Naive thymus-derived CD8-positive, alpha-beta T cell (primary cell): Measurements from ENCODE around the gene RNF213. TPM values are rescaled to one million over a fixed set of nuclear protein-coding genes. Genes with fewer than 3 reads are reported as not detected.

ENCODE experiments used
- ATAC-seq, 2 donors: fragments of 150-1000 bp; cut with Tn5 transposase in 1 of 2; sonication (Bioruptor Pico), chemical (Tn5 transposase) in 1 of 2; 1 replicate in 1 of 2; 2 replicates in 1 of 2; pipeline ENCODE4 v1.10.0; 2021; ENCODE audit warnings: mild to moderate bottlenecking in 2 of 2, moderate library complexity in 2 of 2
- POLR2A ChIA-PET: fragments of 350-600 bp; sonication (Branson Sonifier 250); formaldehyde crosslinking; loops from one replicate; lab custom pipeline; 2021; ENCODE audit warnings: antibody characterized with exemption; lab: Charles Lee
- DNase-seq, 10 donors: peaks; one replicate each; pipeline versions ENCODE4 v3.0.0 to v3.0.0-alpha.2; 2020 to 2022
- H3K27ac Mint-ChIP-seq, 10 donors: one replicate each; pipeline ENCODE4 v1.8.0; 2020 to 2022; ENCODE audit warnings: mild to moderate bottlenecking in 10 of 10, mixed read lengths in 10 of 10, moderate library complexity in 4 of 10, inconsistent platforms in 1 of 10
- H3K27me3 Mint-ChIP-seq, 5 donors: one replicate each; pipeline ENCODE4 v1.8.0; 2021 to 2022; ENCODE audit warnings: mixed read lengths in 5 of 5
- H3K36me3 Mint-ChIP-seq, 3 donors: one replicate each; pipeline ENCODE4 v1.8.0; 2020 to 2022; ENCODE audit warnings: mixed read lengths in 3 of 3, mild to moderate bottlenecking in 2 of 3, inconsistent platforms in 1 of 3
- H3K4me1 Mint-ChIP-seq, 4 donors: one replicate each; pipeline ENCODE4 v1.8.0; 2021 to 2022; ENCODE audit warnings: mixed read lengths in 4 of 4
- H3K4me3 Mint-ChIP-seq, 10 donors: one replicate each; pipeline ENCODE4 v1.8.0; 2020 to 2022; ENCODE audit warnings: mild to moderate bottlenecking in 10 of 10, mixed read lengths in 10 of 10, moderate library complexity in 6 of 10, inconsistent platforms in 1 of 10
- H3K9me3 Mint-ChIP-seq, 9 donors: one replicate each; pipeline ENCODE4 v1.8.0; 2020 to 2022; ENCODE audit warnings: mixed read lengths in 9 of 9, mild to moderate bottlenecking in 3 of 9, inconsistent platforms in 1 of 9, moderate library complexity in 1 of 9
- polyA plus RNA-seq, 3 donors: library from polyadenylated mRNA; unstranded; fragments of 300-500 nt; fragmentation: Illumina TruSeq; gene quantifications; one replicate each; pipeline ENCODE4 v1.2.3, GENCODE V29; 2021
- total RNA-seq, 8 experiments: library from RNA in 2 of 8; stranded (reverse) in 2 of 8; gene quantifications; one replicate each; pipeline ENCODE4 v1.2.3 and lab custom pipeline; 2021 to 2026

Gene RNF213
- total and polyA plus RNA-seq, 5 experiments from 2014 or later: 27.1 to 328 (median 52.2) TPM

DNA sequence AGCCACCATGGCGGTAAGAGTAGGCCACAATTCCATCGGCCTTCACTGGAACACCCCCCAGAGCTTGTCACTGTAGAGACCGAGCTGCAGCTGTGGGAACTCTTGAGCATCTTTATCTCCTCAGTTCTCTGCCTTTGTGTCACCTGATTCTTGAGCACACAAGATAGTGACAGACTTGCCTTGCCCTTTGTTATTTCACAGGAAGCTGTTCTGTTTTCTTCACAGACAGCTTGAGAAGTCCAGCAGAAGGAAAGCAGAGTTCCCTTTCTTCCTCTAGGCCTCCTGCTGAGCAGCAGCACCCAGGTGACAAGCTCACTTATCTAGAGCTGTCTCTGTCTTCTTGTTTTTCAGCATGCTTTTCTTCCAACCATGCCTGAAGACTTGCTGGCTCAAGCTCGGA, 115.9 kb downstream of the RNF213 start:
- Mint-ChIP-seq H3K36me3 (peaks cover 0 to 100% (median 46%) of the 10 kb centered on the region in 3 donors), H3K27me3 (no peaks in the 10 kb centered on the region), H3K27ac (peak overlapping the region in 1 of 10 donors; percentile 44), H3K4me3 (no peak overlapping the region), H3K4me1 (peaks cover 0 to 2% (median 0%) of the 10 kb centered on the region in 4 donors), H3K9me3 (no peaks in the 10 kb centered on the region)
- DNase-seq: no peak
- ATAC-seq: no peak
- POLR2A ChIA-PET: no interaction called here

DNA sequence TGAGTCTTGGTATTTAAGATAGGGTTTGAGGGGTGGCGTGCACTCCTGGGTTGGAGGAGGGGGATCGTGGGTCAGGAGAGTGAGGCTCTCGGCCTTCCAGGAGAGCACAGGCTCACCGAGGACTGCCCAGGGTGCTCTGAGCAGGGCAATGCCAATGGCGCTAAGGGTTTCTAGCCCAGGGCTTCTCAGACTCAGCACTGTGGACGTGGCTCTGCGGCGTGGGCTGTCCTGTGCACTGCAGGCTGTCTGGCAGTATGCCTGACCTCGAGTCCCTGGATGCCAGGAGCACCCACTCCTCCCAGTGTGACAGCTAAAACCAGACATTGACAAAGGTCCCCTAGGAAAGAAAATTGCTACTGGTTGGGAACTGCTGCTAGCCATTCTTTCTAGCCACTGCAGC, 117.1 kb downstream of the RNF213 start:
- H3K9me3 Mint-ChIP-seq: no peaks in the 10 kb centered on the region
- ATAC-seq (no peak), DNase-seq (no peak)
- H3K36me3 Mint-ChIP-seq: peaks cover 0 to 99% (median 52%) of the 10 kb centered on the region in 3 donors
- POLR2A ChIA-PET: interaction anchor here (0.7 to 1.1 kb wide), 2 partner anchors 19 to 177 kb away, joined by 3 read pairs; no protein-coding TSS in a partner anchor
- H3K4me1 Mint-ChIP-seq: peaks cover 0 to 2% (median 0%) of the 10 kb centered on the region in 4 donors
- no peaks in the 10 kb centered on the region for H3K27me3 Mint-ChIP-seq
- H3K27ac Mint-ChIP-seq: peak overlapping the region in 4 of 10 donors; percentile 52 to 75 (median 65)
- H3K4me3 Mint-ChIP-seq: no peak overlapping the region

DNA sequence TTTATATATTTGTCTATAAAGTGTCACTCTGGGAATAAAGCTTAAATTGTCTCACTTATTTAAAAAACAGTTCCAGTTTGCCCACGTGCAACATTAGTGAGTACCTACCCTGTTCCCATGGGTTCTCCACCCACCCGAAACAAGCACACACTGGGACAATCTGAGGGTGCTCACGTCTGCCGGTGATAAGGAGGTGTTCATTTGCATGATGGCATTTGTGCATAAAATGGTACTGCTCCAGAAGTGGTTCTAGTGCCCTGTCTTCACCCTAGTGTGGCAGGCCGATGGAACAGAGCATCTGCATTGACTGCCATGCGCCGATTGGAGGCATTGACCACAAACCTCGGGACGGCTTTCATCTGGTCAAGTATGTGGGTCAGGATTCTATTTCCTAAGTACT, 118.7 kb downstream of the RNF213 start:
- POLR2A ChIA-PET: no interaction called here
- Mint-ChIP-seq H3K36me3 (peaks cover 0 to 99% (median 55%) of the 10 kb centered on the region in 3 donors), H3K4me3 (no peak overlapping the region), H3K9me3 (no peaks in the 10 kb centered on the region), H3K27me3 (no peaks in the 10 kb centered on the region), H3K4me1 (peaks cover 0 to 6% (median 2%) of the 10 kb centered on the region in 4 donors), H3K27ac (peak overlapping the region in 5 of 10 donors; percentile 23 to 74 (median 56))
- DNase-seq (no peak), ATAC-seq (no peak)

DNA sequence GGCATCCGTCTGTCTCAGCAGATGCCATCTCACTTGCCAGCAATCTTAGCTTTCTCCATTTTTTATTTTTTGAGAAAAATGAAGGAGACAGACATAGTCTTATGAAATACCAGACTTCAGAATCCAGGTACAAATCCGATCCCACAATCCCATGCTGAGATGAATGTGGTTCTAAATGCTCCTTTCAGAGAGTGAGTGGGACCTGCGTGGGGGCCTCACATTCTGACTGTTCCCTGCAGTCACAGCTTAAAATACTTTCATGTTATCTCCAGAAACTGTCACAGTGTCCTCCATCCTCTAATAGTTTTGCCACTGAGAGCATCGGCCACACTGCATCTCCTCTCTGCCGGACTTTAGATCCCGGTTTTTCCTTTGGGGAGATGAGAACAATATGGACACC, 119.4 kb downstream of the RNF213 start:
- no peaks in the 10 kb centered on the region for H3K9me3 Mint-ChIP-seq
- H3K27ac Mint-ChIP-seq: peak overlapping the region in 1 of 10 donors; percentile 56

DNA sequence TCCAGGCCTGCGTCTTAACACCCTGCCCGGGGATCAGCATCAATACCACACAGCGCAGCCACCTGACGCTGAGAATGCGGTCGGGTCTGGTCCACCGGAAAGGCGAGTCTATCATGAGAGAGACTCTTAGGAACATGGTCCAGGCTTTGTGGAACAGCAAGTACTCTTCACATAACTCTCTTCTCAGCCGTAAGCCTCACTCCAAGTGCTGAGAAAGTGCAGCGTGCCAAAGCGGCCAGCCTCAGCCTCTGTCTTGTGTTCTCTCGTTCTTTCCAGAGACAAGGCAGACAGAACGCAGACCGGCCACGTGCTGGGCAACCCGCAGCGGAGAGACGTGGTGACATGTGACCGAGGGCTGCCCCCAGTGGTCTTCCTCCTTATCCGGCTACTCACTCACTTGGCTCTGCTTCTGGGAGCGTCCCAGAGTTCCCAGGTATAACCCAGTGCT, 119.9 kb downstream of the RNF213 start:
- H3K27me3 Mint-ChIP-seq: no peaks in the 10 kb centered on the region
- no peaks in the 10 kb centered on the region for H3K9me3 Mint-ChIP-seq
- no peak overlapping the region for H3K27ac Mint-ChIP-seq
- DNase-seq (no peak), ATAC-seq (no peak)
- POLR2A ChIA-PET: no interaction called here
- peaks cover 0 to 7% (median 2%) of the 10 kb centered on the region in 4 donors for H3K4me1 Mint-ChIP-seq
- H3K4me3 Mint-ChIP-seq: no peak overlapping the region
- peaks cover 0 to 99% (median 49%) of the 10 kb centered on the region in 3 donors for H3K36me3 Mint-ChIP-seq

More for the DNA sequence above, 119.4 kb downstream of the RNF213 start:
- ATAC-seq (no peak), DNase-seq (no peak)
- POLR2A ChIA-PET: no interaction called here
- peaks cover 0 to 99% (median 52%) of the 10 kb centered on the region in 3 donors for H3K36me3 Mint-ChIP-seq
- H3K27me3 Mint-ChIP-seq: no peaks in the 10 kb centered on the region
- H3K4me3 Mint-ChIP-seq: no peak overlapping the region
- H3K4me1 Mint-ChIP-seq: peaks cover 0 to 7% (median 2%) of the 10 kb centered on the region in 4 donors

DNA sequence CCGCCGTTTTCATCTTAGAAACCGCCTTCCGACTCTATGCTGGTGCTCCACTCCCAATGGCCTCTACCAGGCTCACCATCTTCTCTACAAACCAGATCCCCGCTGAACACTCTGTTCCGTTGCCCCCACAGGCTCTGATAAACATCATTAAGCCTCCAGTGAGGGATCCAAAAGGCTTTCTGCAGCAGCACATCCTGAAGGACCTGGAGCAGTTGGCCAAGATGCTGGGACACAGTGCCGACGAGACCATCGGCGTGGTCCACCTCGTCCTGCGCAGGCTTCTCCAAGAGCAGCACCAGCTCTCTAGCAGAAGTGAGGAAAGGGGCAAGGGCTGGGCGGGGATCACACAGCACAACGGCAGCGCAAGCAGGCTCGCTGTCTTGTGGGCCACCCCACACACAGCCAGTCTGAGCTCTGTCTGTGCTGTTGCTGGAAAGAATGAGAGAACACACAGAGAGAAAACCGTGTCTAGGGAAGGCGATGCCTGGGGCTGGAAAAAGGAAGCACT, 120.8 kb downstream of the RNF213 start:
- Mint-ChIP-seq H3K27ac (peak overlapping the region in 4 of 10 donors; percentile 1 to 79 (median 52)), H3K4me3 (peak overlapping the region in 1 of 10 donors; percentile 4), H3K9me3 (no peaks in the 10 kb centered on the region), H3K27me3 (no peaks in the 10 kb centered on the region), H3K36me3 (peaks cover 0 to 99% (median 54%) of the 10 kb centered on the region in 3 donors), H3K4me1 (peaks cover 0 to 7% (median 2%) of the 10 kb centered on the region in 4 donors)
- POLR2A ChIA-PET: interaction anchor here (0.6 kb wide), 1 partner anchor 104 kb away, joined by 3 read pairs; no protein-coding TSS in a partner anchor
- no peak for DNase-seq
- ATAC-seq: no peak

DNA sequence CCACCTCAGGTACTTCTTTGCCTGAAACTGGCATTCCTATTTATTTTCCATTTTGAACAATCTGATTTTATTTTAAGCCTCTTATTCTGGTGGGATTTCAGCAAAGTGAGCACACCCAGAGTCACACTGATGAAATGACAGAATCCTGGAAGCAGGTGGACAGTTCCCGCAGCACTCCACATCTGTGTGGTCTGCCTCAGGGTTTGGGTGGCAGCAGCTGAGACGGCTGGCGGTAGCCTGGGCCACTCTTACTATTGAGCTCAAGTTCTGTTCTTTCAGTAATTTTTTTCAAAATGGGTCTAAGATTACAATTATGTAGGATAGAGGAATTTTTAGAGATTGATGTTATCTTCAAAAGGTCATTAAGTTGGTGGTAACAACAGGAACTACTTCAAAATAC, 121.8 kb downstream of the RNF213 start:
- POLR2A ChIA-PET: no interaction called here
- Mint-ChIP-seq H3K27ac (peak overlapping the region in 2 of 10 donors; percentile 65 to 82), H3K4me1 (peaks cover 0 to 7% (median 2%) of the 10 kb centered on the region in 4 donors), H3K9me3 (no peaks in the 10 kb centered on the region), H3K36me3 (peaks cover 0 to 99% (median 54%) of the 10 kb centered on the region in 3 donors), H3K4me3 (no peak overlapping the region), H3K27me3 (no peaks in the 10 kb centered on the region)
- DNase-seq (no peak), ATAC-seq (no peak)

DNA sequence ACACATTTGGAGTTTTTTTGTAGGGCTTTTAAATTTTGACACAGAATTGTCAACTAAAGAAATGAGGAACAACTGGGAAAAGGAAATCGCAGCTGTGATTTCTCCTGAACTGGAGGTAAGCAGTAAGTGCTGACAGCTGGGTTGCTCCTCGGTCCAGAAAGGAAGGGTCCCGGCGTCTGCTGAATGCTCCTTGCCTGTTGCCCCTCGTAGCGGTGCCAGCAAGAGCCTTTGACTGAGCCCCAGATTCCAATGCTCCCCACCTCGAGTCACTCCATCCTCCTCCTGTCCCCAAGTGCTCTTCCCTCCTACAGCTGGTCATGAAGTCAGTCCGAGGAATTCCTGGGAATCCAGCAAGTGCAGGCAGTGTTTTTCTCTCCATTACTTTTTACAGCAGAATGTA, 122.3 kb downstream of the RNF213 start:
- peaks cover 0 to 7% (median 2%) of the 10 kb centered on the region in 4 donors for H3K4me1 Mint-ChIP-seq
- DNase-seq (no peak), ATAC-seq (no peak)
- H3K36me3 Mint-ChIP-seq: peaks cover 0 to 99% (median 55%) of the 10 kb centered on the region in 3 donors
- H3K27me3 Mint-ChIP-seq: no peaks in the 10 kb centered on the region
- no peaks in the 10 kb centered on the region for H3K9me3 Mint-ChIP-seq
- no peak overlapping the region for H3K4me3 Mint-ChIP-seq
- POLR2A ChIA-PET: no interaction called here
- peak overlapping the region in 7 of 10 donors; percentile 3 to 88 (median 43) for H3K27ac Mint-ChIP-seq

DNA sequence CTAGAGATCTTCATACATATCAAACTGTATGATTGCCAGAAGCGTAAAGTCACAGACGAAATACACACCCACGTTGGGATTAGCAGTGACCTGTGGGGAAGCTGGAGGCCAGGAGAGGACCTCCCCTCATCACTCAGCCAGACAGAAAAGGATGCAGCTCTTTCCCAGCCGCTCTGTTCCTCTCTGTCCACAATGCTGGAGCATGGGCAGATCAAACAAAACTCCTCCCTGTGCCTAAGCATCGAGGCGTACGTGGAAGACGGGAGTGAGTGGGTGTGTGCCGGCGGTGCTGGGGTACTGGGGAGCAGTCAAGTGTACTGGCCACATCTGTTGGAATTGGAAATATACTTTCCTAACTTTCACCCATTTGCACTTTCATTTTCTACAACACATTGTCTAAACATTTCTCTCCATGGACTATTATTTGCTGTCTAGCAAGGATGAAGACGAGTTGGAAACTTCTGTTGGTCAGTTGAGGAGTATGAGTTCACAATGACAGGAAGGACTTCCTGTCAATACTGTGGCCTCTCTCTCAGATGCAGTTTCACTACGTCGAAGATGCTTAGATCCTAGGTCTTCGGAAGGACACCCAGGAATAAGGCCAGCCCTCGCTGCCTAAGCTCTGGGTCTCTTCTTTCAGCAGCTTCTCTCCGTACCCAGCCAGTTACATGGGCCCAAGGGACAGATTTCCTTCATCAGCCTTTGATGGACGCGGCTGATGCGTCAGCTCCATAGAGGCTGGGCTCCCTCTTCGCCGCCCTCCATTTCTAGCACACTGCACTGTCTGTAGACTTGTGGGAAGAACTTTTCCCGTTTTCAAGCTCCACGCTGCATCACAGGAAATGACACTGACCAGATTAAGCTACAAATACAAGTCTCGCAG, 123.7 kb downstream of the RNF213 start:
- POLR2A ChIA-PET: no interaction called here
- Mint-ChIP-seq H3K4me1 (peaks cover 0 to 7% (median 2%) of the 10 kb centered on the region in 4 donors), H3K27me3 (no peaks in the 10 kb centered on the region), H3K4me3 (peak overlapping the region in 1 of 10 donors; percentile 11), H3K36me3 (peaks cover 0 to 99% (median 51%) of the 10 kb centered on the region in 3 donors), H3K27ac (peak overlapping the region; percentile 37 to 88 (median 74)), H3K9me3 (no peaks in the 10 kb centered on the region)
- no peak for ATAC-seq
- DNase-seq: no peak

DNA sequence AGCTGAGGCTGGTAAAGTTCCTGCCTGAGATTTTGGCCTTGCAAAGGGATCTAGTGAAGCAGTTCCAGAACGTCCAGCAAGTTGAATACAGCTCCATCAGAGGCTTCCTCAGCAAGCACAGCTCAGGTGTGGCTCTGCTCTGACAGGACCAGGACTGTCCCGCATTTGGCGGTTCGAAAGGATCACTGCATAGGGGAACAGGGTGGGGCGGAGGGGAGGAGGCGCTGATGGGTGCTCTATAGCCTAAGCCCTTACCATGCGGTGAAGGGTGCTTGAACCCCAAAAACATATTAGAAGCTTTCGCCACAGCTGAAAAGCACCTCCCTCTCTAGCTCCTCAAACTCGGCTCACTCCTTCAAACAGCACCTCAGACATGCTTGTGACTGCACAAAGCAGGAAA, 124.4 kb downstream of the RNF213 start:
- Mint-ChIP-seq H3K36me3 (peaks cover 0 to 99% (median 52%) of the 10 kb centered on the region in 3 donors), H3K27ac (peak overlapping the region in 6 of 10 donors; percentile 16 to 80 (median 67)), H3K9me3 (no peaks in the 10 kb centered on the region), H3K4me3 (peak overlapping the region in 1 of 10 donors; percentile 58), H3K4me1 (peaks cover 0 to 7% (median 2%) of the 10 kb centered on the region in 4 donors), H3K27me3 (no peaks in the 10 kb centered on the region)
- ATAC-seq: peak in 1 of 2 donors; percentile 19
- POLR2A ChIA-PET: no interaction called here
- DNase-seq: no peak

DNA sequence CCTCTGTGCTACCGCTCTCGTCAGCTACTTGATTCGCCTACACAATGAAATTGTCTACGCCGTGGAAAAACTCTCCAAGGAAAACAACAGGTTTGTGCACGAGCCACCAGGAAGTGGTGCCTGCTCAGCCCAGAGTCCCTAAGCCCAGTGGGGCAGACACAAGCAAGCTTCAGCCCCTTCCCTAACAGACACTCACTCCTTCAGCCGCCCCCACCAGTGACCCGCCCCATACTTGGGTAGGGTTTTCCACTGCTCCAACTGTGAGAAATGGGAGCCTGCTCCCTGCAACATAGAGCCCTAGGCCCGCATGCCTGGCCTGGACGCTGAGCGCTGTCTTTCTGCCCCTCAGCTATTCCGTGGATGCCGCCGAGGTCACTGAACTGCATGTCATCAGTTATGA, 125.7 kb downstream of the RNF213 start:
- Mint-ChIP-seq H3K4me1 (peaks cover 0 to 7% (median 2%) of the 10 kb centered on the region in 4 donors), H3K36me3 (peaks cover 0 to 99% (median 53%) of the 10 kb centered on the region in 3 donors)
- no peak for ATAC-seq

DNA sequence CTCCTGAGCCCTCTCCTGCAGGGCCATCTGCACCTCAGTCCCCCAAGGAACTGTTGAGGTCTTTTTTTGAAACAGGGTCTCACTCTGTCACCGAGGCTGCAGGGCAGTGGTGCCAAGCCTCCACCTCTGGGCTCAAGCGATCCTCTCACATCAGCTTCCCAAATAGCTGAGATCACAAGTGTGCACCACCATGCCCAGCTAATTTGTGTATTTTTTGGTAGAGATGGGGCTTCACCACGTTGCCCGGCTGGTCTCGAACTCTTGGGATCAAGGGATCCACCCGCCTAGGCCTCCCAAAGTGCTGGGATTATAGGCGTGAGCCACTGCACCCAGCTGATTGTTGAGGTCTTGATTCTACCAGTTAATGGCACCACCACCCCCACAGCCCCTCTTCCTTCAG, 126.4 kb downstream of the RNF213 start:
- Mint-ChIP-seq H3K4me1 (peaks cover 0 to 7% (median 2%) of the 10 kb centered on the region in 4 donors), H3K4me3 (no peak overlapping the region), H3K27me3 (no peaks in the 10 kb centered on the region), H3K27ac (peak overlapping the region in 1 of 10 donors; percentile 48), H3K36me3 (peaks cover 0 to 100% (median 51%) of the 10 kb centered on the region in 3 donors), H3K9me3 (no peaks in the 10 kb centered on the region)
- ATAC-seq (no peak), DNase-seq (no peak)
- POLR2A ChIA-PET: no interaction called here

More for the DNA sequence above, 125.7 kb downstream of the RNF213 start:
- H3K4me3 Mint-ChIP-seq: no peak overlapping the region
- POLR2A ChIA-PET: interaction anchor here (0.7 kb wide), 1 partner anchor 1606 kb away, joined by 3 read pairs; no protein-coding TSS in a partner anchor
- no peak for DNase-seq
- H3K27me3 Mint-ChIP-seq: no peaks in the 10 kb centered on the region
- peak overlapping the region in 3 of 10 donors; percentile 16 to 47 (median 44) for H3K27ac Mint-ChIP-seq
- H3K9me3 Mint-ChIP-seq: no peaks in the 10 kb centered on the region
